Measurements from ENCODE around the gene EIF3L.

DNA sequence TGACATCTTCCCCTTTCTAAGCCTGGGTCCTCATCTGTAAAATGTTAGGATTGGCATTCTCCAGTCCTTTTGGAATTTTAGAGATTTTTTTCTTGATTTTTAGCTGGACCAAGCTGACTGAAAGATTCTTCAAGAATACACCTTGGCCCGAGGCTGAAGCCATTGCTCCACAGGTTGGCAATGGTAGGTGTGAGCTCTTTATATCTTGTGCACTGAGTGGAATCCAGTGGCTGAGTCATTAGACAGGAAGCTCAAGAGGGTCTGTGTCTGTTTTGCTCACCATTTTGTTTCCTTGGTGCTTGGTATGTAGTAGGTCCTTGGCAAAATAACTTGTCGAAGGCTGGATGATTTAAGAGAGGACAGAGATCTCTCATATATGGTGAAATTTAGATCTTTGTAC lies 6.2 kb downstream of the EIF3L start:
- TF ChIP-seq EP300 (IDR thresholded peaks at IDR 0.05; ENCODE audit: borderline replicate concordance in 1 of 2, low read depth in 1 of 2, low read length in 1 of 2) (no peak), RFX5 (IDR thresholded peaks at IDR 0.05; ENCODE audit: low read length) (no peak), SIN3A (IDR thresholded peaks at IDR 0.05; ENCODE audit: borderline replicate concordance, low read depth, low read length) (no peak), SMC3 (IDR thresholded peaks at IDR 0.05; ENCODE audit: low read depth, low read length) (no peak), GABPA (IDR thresholded peaks at IDR 0.05; ENCODE audit: low read depth) (no peak), RAD21 (IDR thresholded peaks at IDR 0.05; ENCODE audit: low read length) (no peak)
- TF ChIP-seq, protein P1, sequence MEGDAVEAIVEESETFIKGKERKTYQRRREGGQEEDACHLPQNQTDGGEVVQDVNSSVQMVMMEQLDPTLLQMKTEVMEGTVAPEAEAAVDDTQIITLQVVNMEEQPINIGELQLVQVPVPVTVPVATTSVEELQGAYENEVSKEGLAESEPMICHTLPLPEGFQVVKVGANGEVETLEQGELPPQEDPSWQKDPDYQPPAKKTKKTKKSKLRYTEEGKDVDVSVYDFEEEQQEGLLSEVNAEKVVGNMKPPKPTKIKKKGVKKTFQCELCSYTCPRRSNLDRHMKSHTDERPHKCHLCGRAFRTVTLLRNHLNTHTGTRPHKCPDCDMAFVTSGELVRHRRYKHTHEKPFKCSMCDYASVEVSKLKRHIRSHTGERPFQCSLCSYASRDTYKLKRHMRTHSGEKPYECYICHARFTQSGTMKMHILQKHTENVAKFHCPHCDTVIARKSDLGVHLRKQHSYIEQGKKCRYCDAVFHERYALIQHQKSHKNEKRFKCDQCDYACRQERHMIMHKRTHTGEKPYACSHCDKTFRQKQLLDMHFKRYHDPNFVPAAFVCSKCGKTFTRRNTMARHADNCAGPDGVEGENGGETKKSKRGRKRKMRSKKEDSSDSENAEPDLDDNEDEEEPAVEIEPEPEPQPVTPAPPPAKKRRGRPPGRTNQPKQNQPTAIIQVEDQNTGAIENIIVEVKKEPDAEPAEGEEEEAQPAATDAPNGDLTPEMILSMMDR (IDR thresholded peaks at IDR 0.05): no peak
- TF ChIP-seq, protein P2, sequence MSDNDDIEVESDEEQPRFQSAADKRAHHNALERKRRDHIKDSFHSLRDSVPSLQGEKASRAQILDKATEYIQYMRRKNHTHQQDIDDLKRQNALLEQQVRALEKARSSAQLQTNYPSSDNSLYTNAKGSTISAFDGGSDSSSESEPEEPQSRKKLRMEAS (IDR thresholded peaks at IDR 0.05; ENCODE audit: low read depth): no peak

Measured in SK-N-SH (cell line).